NCI-H82 treated with DMSO at 0.1 percent for 48 hours (cell line): ENCODE measurements around the gene OR6P1.

Source experiments
- DNase-seq: peaks from one replicate; lab custom pipeline; 2025; ENCODE audit not compliant: unreplicated experiment; lab: John Stamatoyannopoulos, UW

The OR6P1 gene

DNA sequence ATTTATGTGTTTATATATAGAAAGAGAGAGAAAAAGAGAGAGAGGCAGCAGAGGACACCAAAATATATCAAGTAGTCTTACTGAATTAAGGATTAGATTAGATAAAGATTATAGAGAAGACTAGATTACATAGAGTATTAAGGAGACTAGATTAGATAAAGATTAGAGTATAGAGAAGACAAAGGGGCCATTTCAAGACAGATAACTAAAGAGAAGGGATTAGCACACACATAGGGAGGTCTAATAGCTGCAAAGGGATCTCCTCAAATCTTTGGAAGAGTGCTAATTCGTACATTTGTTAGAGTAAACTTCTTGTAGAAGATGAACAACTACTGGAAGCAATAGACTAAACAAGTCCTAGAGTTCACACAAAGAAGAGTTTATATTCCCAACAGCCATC lies 50.4 kb downstream of the OR6P1 start:
- DNase-seq, result peak; percentile 16

GRCh38 chr1:158516966-158517365 lies 53.4 kb downstream of the OR6P1 start:
- no peak for DNase-seq
